NCI-H2171 (cell line): ENCODE results near the gene ESPN.

Source experiments
- DNase-seq: peaks from one replicate; lab custom pipeline; 2025; lab: John Stamatoyannopoulos, UW

Gene ESPN

DNA sequence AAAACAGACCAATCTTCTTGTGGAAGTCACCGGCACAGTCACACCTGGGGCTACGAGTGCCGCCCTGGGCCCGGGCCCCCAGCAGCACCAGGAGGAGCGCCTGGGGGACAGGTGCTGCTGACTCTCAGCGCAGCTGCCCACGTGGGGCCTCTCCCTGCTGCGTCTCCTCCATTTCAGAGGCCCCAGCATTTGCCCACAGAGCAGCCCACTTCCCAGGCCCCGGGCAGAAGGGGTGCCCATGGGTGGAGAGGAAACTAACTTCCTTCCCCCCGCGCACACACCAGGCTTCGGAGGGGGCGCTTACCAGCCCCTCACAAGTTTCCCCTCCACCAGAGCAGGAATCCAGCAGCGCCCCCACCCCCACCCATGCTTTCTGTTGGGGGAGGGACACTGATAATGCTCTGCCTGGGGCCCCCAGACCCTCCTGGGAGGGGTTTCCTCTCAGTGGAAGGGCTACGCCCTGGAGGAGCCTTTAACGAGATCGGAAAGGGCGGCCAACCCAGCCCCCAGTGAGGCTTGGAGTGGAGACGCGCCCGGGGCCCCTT lies 41.0 kb downstream of the ESPN start:
- DNase-seq = no peak

- no peak for DNase-seq
Observed at GRCh38 chr1:6466023-6466422, 41.4 kb downstream of the ESPN start, which contains the start of gene TNFRSF25. Gene TNFRSF25 (minus strand): TSS chr1:6466173. CDS start chr1:6466107, 66 bp downstream.

DNA sequence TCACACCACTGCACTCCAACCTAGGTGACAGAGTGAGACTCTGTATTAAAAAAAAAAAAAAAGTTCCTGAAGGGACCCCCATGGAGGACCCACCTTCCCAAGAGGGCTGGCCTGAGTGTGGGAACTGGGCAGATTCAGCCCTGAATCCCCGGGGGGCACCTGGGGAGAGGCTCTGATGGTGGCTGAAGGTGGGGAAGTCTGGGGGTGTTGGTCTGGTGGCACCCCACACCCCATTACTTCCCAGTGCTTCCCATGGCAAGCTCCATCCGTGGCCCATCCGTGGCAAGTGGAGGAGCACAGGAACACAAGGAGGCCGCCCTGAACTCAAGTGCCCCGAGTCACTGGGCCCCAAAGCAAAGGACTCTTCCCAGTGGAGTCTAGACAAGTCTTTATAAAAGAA lies 42.2 kb downstream of the ESPN start:
- no peak for DNase-seq

- no peak for DNase-seq
Observed at GRCh38 chr1:6467224-6467623, 42.6 kb downstream of the ESPN start.

GRCh38 chr1:6467744-6468688 lies 43.4 kb downstream of the ESPN start:
- DNase-seq = no peak

- no peak for DNase-seq
Observed at GRCh38 chr1:6468729-6469461, 44.3 kb downstream of the ESPN start.

- DNase-seq = no peak
Observed at GRCh38 chr1:6470132-6471085, 45.8 kb downstream of the ESPN start.

DNA sequence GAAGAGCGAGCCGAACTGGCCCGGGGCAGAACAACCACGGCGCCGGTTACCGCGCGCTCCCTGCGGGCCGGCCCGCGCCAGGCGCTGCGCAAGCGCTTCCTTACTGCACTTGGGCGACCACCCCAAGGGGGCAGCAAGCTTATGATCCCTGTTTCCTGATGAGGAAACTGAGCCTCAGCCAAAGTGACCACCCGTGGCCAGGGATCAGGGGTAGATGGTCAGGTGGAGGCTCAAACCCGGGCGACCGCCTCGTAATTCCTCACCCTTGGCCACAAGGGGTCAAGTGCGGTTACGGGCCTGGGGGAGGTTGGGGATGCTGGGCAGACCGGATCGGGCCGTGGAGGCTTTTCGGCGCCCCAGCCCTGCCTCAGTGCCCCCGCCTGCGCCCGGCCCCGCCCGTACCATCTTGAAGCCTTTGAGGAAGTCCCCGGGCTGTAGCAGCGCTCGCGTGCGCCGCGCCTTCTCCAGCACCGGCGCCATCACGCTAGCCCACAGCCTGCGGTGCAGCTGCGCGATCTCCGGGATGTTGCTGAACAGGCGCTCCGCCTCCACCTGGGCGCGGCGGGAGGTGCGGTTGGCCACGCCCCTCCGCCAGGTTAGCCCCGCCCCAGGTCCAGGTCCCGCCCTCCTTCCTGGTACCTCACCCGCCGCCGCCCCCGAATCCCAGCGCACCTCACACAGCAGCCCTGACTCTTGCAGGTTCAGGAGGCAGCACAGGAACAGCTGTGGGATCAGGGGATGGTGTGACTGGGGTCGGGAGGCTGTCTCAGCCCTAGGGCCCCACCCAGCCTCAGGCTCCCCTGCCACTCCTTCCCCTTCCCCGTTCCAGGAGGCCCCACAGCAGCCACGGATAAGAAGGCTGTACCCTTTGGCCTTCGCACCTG lies 46.8 kb downstream of the ESPN start:
- no peak for DNase-seq

- no peak for DNase-seq
Observed at GRCh38 chr1:6471970-6472368, 47.4 kb downstream of the ESPN start.

GRCh38 chr1:6472391-6472790 lies 47.8 kb downstream of the ESPN start:
- no peak for DNase-seq

DNA sequence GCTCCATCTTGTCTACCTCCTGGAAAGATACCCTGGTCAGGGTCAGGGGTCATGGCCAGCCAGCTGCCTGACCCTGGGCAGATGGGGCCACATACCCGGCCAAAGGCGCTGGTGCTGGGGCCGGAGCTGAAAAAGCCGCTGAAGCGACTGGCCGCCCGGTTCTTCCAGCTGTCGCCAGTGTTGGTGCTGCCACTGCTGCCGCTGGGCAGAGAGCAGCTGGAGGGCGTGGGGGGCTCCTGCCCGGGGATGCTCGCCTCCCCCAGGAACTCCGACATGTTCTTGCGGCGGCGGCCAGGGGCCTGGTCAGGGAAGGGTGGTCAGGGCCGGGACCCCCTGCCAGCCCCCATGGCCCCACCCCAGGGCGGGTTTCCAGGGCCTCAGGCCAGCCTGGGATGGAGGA lies 48.6 kb downstream of the ESPN start:
- DNase-seq = no peak

DNA sequence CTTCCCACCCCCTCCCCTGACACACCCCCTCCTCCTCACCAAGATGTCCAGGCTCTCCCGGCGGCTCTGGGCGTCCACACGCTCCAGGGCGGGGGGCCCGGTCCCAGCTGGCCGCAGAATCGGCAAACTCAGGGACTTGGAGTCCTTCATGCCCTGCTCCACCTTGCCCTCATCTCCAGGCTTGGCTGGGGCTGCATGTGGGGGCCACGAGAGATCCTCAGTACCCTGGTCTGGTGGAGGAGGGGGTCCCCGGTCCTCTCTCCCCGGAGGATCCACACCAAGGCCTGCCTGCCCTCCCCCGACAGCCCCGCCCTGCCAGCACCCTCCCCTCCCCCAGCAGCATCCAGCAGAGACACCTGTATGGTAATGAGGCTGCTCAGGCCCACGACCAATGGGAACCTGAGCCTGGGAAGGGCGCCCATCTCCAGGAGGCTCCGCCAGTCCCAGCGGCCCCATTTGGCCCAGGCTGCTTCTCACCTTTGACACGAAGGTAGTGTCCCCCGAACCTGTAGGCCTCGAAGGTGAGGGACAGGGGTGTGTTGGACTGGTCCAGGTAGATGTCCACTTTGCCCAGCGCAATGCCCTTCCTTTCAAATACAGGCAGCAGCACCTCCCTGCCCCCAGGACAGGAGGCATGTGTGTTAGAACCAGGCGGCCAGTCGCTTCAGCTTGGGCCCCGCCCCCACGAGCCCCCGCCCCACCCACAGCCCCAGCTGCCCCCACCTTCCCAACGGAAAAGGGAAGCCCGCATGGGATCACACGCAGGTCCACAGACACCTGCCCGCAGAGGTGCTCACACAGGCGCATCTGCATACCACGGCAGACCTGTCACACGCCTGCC lies 49.6 kb downstream of the ESPN start:
- DNase-seq = peak; percentile 19

GRCh38 chr1:6474815-6475282 lies 50.3 kb downstream of the ESPN start:
- no peak for DNase-seq

DNA sequence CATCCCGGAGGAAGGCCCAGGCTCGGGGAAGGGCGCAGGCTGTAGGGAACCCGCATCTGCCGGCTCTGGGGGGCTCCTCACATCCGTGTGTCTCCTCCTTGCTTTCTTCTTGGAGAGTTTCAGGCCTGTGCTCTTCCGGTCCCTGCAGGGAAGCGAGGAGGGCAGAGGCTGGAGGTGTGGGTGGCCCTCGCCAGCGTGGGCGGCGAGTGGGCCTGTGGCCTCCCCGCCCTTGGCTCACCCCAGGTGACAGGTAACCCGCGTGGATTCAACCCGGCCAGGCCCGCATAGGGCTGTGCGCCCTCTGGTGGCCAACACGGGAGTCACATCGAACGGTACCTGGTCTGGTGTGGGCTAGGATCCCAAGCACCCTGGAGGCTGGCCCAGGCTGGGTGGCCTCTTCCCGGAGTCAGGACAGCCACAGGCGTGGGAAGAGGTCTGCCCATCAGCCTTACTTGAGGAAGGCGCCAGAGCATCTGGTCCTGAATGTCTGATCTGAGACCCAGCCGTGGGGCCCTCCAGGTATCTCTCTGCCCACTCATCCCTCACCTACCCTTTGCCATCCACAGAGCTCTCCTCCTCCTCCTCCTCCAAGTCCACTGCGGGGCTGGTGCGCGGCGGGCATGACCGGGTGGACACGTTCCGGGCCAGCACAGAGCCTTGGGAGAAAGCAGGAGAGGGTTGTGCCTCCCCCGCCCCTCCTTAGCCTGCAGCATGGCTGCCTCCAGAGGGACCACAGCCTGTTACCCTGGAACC lies 51.0 kb downstream of the ESPN start:
- DNase-seq = peak; percentile 33

DNA sequence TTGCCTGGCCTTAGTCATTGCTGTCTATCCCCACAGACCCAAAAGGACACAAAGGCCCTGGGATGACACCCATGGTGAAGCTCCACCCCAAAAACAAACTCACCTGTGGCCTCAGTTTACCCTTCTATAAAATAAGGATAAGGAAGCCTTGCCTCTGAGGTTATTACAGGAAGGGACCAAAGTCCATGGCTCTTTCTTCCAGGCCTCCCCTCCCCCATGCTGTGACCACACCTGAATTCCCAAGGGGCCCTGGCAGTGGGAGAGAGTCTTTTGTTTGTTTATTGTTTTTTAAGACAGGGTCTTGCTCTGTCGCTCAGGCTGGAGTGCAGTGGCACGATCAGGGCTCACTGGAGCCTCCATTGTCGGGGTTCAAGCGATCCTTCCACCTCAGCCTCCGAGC lies 51.9 kb downstream of the ESPN start:
- no peak for DNase-seq

- DNase-seq = no peak
Observed at GRCh38 chr1:6477039-6477820, 52.7 kb downstream of the ESPN start.

GRCh38 chr1:6481820-6482219 lies 57.2 kb downstream of the ESPN start:
- DNase-seq = no peak
